CD4-positive, alpha-beta memory T cell (primary cell): Measurements from ENCODE around the gene UNC79. TPM values are rescaled to one million over a fixed set of nuclear protein-coding genes. Genes with fewer than 3 reads are reported as not detected.

Experiments
- CTCF ChIA-PET: fragments of 350-600 bp; sonication (Branson Sonifier 250); formaldehyde crosslinking; loops from one replicate; lab custom pipeline; 2021; ENCODE audit warnings: inconsistent platforms; ENCODE audit not compliant: partially characterized antibody; lab: Charles Lee
- POLR2A ChIA-PET: fragments of 350-600 bp; sonication (Branson Sonifier 250); formaldehyde crosslinking; loops from one replicate; lab custom pipeline; 2021; ENCODE audit not compliant: partially characterized antibody; lab: Charles Lee
- DNase-seq, 5 donors: peaks; one replicate each; pipeline versions ENCODE4 v3.0.0 to v3.0.0-alpha.2; 2020 to 2022; ENCODE audit warnings: mixed read lengths in 1 of 5
- H3K27ac ChIP-seq: one replicate; pipeline ENCODE4 v1.7.0; 2013; ENCODE audit warnings: low read depth, low read length
- H3K27me3 ChIP-seq: 2 replicates; pipeline ENCODE4 v1.7.0; 2013; ENCODE audit warnings: mild to moderate bottlenecking, low read length, moderate library complexity; ENCODE audit not compliant: insufficient read depth
- H3K36me3 ChIP-seq: 2 replicates; pipeline ENCODE4 v1.7.0; 2013; ENCODE audit warnings: mild to moderate bottlenecking, low read length, moderate library complexity; ENCODE audit not compliant: insufficient read depth
- H3K4me1 ChIP-seq: 2 replicates; pipeline ENCODE4 v1.7.0; 2013; ENCODE audit warnings: mild to moderate bottlenecking, low read length, moderate library complexity; ENCODE audit not compliant: insufficient read depth
- H3K4me3 ChIP-seq, 2 donors: one replicate each; pipeline ENCODE4 v1.7.0; 2013; ENCODE audit warnings: low read length in 2 of 2, mild to moderate bottlenecking in 1 of 2
- H3K9me3 ChIP-seq, 2 donors: one replicate each; pipeline ENCODE4 v1.7.0; 2013; ENCODE audit warnings: low read length in 2 of 2, control low read depth in 1 of 2; ENCODE audit not compliant: control insufficient read depth in 1 of 2
- H3K27ac Mint-ChIP-seq, 7 donors: one replicate each; pipeline ENCODE4 v1.8.0; 2020 to 2021; ENCODE audit warnings: mixed read lengths in 7 of 7, mild to moderate bottlenecking in 6 of 7, inconsistent platforms in 3 of 7, moderate library complexity in 3 of 7
- H3K27me3 Mint-ChIP-seq, 2 donors: one replicate each; pipeline ENCODE4 v1.8.0; 2020 to 2021; ENCODE audit warnings: mixed read lengths in 2 of 2
- H3K36me3 Mint-ChIP-seq, 2 donors: one replicate each; pipeline ENCODE4 v1.8.0; 2020 to 2021; ENCODE audit warnings: mixed read lengths in 2 of 2, inconsistent platforms in 1 of 2, mild to moderate bottlenecking in 1 of 2
- H3K4me1 Mint-ChIP-seq, 4 donors: one replicate each; pipeline ENCODE4 v1.8.0; 2020 to 2021; ENCODE audit warnings: mixed read lengths in 4 of 4, mild to moderate bottlenecking in 1 of 4
- H3K4me3 Mint-ChIP-seq, 8 donors: one replicate each; pipeline ENCODE4 v1.8.0; 2020 to 2021; ENCODE audit warnings: mixed read lengths in 8 of 8, mild to moderate bottlenecking in 7 of 8, moderate library complexity in 6 of 8, inconsistent platforms in 3 of 8
- H3K9me3 Mint-ChIP-seq, 8 donors: one replicate each; pipeline ENCODE4 v1.8.0; 2020 to 2021; ENCODE audit warnings: mixed read lengths in 8 of 8, mild to moderate bottlenecking in 5 of 8, inconsistent platforms in 3 of 8, moderate library complexity in 1 of 8
- intact Hi-C: fragments of 100-400 bp; cut with micrococcal nuclease; formaldehyde crosslinking; loops from one replicate; pipeline ENCODE4 v1.15.1; 2023
- polyA plus RNA-seq, 2 donors: library from polyadenylated mRNA; unstranded; fragments of 300-500 nt; fragmentation: Illumina TruSeq; gene quantifications; one replicate each; pipeline ENCODE4 v1.2.3, GENCODE V29; 2021
- total RNA-seq, 2 experiments: library from RNA; stranded (reverse); gene quantifications; one replicate each; pipeline ENCODE4 v1.2.3, GENCODE V29; 2021

The UNC79 gene
- total and polyA plus RNA-seq, 4 experiments from 2014 or later, result 0.03 to 0.06 TPM; not detected in 2

- Mint-ChIP-seq H3K27me3 (peaks cover 3 to 16% of the 10 kb centered on the region in 2 donors), H3K9me3 (peaks cover 0 to 4% (median 0%) of the 10 kb centered on the region in 8 donors), H3K4me3 (no peak overlapping the region), H3K36me3 (no peaks in the 10 kb centered on the region), H3K27ac (no peak overlapping the region), H3K4me1 (no peaks in the 10 kb centered on the region)
- Histone ChIP-seq H3K27ac (no peak overlapping the region), H3K4me3 (no peak overlapping the region), H3K9me3 (no peaks in the 10 kb centered on the region), H3K36me3 (no peaks in the 10 kb centered on the region), H3K27me3 (no peaks in the 10 kb centered on the region), H3K4me1 (no peaks in the 10 kb centered on the region)
- POLR2A ChIA-PET, result no interaction called here
- intact Hi-C loops, result no loop called here
- CTCF ChIA-PET, result no interaction called here
- DNase-seq, result no peak
These were observed 286.3 kb downstream of the UNC79 start for GRCh38 chr14:93716746-93717667.

GRCh38 chr14:93717668-93718320 lies 287.1 kb downstream of the UNC79 start:
- Histone ChIP-seq H3K4me1 (no peaks in the 10 kb centered on the region), H3K36me3 (no peaks in the 10 kb centered on the region), H3K9me3 (no peaks in the 10 kb centered on the region), H3K4me3 (no peak overlapping the region), H3K27ac (no peak overlapping the region), H3K27me3 (no peaks in the 10 kb centered on the region)
- no peak for DNase-seq
- Mint-ChIP-seq H3K9me3 (peaks cover 0 to 5% (median 0%) of the 10 kb centered on the region in 8 donors), H3K27ac (no peak overlapping the region), H3K27me3 (peaks cover 1 to 14% of the 10 kb centered on the region in 2 donors), H3K4me1 (no peaks in the 10 kb centered on the region), H3K36me3 (no peaks in the 10 kb centered on the region), H3K4me3 (no peak overlapping the region)
- intact Hi-C loops, result no loop called here
- POLR2A ChIA-PET, result no interaction called here
- CTCF ChIA-PET, result no interaction called here

GRCh38 chr14:93719256-93719655 lies 288.5 kb downstream of the UNC79 start:
- CTCF ChIA-PET, result no interaction called here
- intact Hi-C loops, result no loop called here
- Mint-ChIP-seq H3K36me3 (no peaks in the 10 kb centered on the region), H3K4me1 (no peaks in the 10 kb centered on the region), H3K4me3 (no peak overlapping the region), H3K27me3 (peaks cover 1 to 14% of the 10 kb centered on the region in 2 donors), H3K27ac (no peak overlapping the region), H3K9me3 (peaks cover 0 to 5% (median 0%) of the 10 kb centered on the region in 8 donors)
- Histone ChIP-seq H3K36me3 (no peaks in the 10 kb centered on the region), H3K9me3 (no peaks in the 10 kb centered on the region), H3K4me1 (no peaks in the 10 kb centered on the region), H3K27ac (no peak overlapping the region), H3K4me3 (no peak overlapping the region), H3K27me3 (no peaks in the 10 kb centered on the region)
- DNase-seq, result no peak
- POLR2A ChIA-PET, result no interaction called here

GRCh38 chr14:93720076-93720815 lies 289.5 kb downstream of the UNC79 start:
- H3K9me3 Mint-ChIP-seq, result peaks cover 0 to 5% (median 0%) of the 10 kb centered on the region in 8 donors
- DNase-seq, result no peak
- Histone ChIP-seq H3K36me3 (no peaks in the 10 kb centered on the region), H3K4me1 (no peaks in the 10 kb centered on the region), H3K27me3 (no peaks in the 10 kb centered on the region), H3K4me3 (no peak overlapping the region), H3K9me3 (no peaks in the 10 kb centered on the region), H3K27ac (no peak overlapping the region)
- H3K4me1 Mint-ChIP-seq, result no peaks in the 10 kb centered on the region
- ChIA-PET CTCF (no interaction called here), POLR2A (no interaction called here)
- H3K27me3 Mint-ChIP-seq, result peaks cover 1 to 8% of the 10 kb centered on the region in 2 donors
- H3K27ac Mint-ChIP-seq, result no peak overlapping the region
- H3K4me3 Mint-ChIP-seq, result no peak overlapping the region
- H3K36me3 Mint-ChIP-seq, result no peaks in the 10 kb centered on the region
- intact Hi-C loops, result no loop called here

- no peak overlapping the region for H3K27ac Mint-ChIP-seq
- Histone ChIP-seq H3K36me3 (no peaks in the 10 kb centered on the region), H3K9me3 (no peaks in the 10 kb centered on the region), H3K4me1 (no peaks in the 10 kb centered on the region), H3K27ac (no peak overlapping the region), H3K27me3 (no peaks in the 10 kb centered on the region), H3K4me3 (no peak overlapping the region)
- ChIA-PET CTCF (no interaction called here), POLR2A (no interaction called here)
- H3K36me3 Mint-ChIP-seq, result no peaks in the 10 kb centered on the region
- intact Hi-C loops, result no loop called here
- H3K27me3 Mint-ChIP-seq, result peaks cover 1 to 2% of the 10 kb centered on the region in 2 donors
- peaks cover 0 to 5% (median 0%) of the 10 kb centered on the region in 8 donors for H3K9me3 Mint-ChIP-seq
- H3K4me3 Mint-ChIP-seq, result no peak overlapping the region
- no peak for DNase-seq
- no peaks in the 10 kb centered on the region for H3K4me1 Mint-ChIP-seq
These were observed 290.3 kb downstream of the UNC79 start for GRCh38 chr14:93720981-93721483.

- Mint-ChIP-seq H3K27me3 (peaks cover 0 to 6% of the 10 kb centered on the region in 2 donors), H3K4me3 (no peak overlapping the region), H3K27ac (no peak overlapping the region), H3K9me3 (peaks cover 0 to 5% (median 0%) of the 10 kb centered on the region in 8 donors), H3K4me1 (no peaks in the 10 kb centered on the region), H3K36me3 (no peaks in the 10 kb centered on the region)
- Histone ChIP-seq H3K4me1 (no peaks in the 10 kb centered on the region), H3K27ac (no peak overlapping the region), H3K4me3 (no peak overlapping the region), H3K9me3 (no peaks in the 10 kb centered on the region), H3K27me3 (no peaks in the 10 kb centered on the region), H3K36me3 (no peaks in the 10 kb centered on the region)
- CTCF ChIA-PET, result interaction anchor here (0.7 kb wide), 1 partner anchor 95 kb away, joined by 3 read pairs; no protein-coding TSS in a partner anchor
- no peak for DNase-seq
- intact Hi-C loops, result no loop called here
- POLR2A ChIA-PET, result no interaction called here
These were observed 292.3 kb downstream of the UNC79 start for GRCh38 chr14:93723001-93723400.
